Body of pancreas (tissue), 4 donors: ENCODE data around the gene SLC12A8. TPM values are rescaled to one million over a fixed set of nuclear protein-coding genes. Genes with fewer than 3 reads are reported as not detected.
A peak's percentile ranks its signal among the peaks of the same experiment; 100 is the strongest.

ENCODE experiments used
- ATAC-seq: fragments of 150-250 bp; one replicate; pipeline ENCODE4 v1.9.1; 2016
- DNase-seq, 4 donors: peaks; one replicate each; pipeline ENCODE4 v3.0.0-alpha.2; 2019
- H3K27ac ChIP-seq, 4 donors: fragments of 200-600 bp; sonication (generic); 1 replicate in 3 of 4; 2 replicates in 1 of 4; pipeline versions ENCODE4 v1.5.1 to v1.6.1; 2016 to 2019; ENCODE audit warnings: mild to moderate bottlenecking in 1 of 4, mixed read lengths in 1 of 4, moderate library complexity in 1 of 4
- H3K27me3 ChIP-seq, 2 donors: fragments of 200-600 bp; sonication (generic); one replicate each; pipeline ENCODE4 v1.6.0; 2016; ENCODE audit warnings: mild to moderate bottlenecking in 1 of 2
- H3K36me3 ChIP-seq, 2 donors: fragments of 200-600 bp; sonication (generic); replicated peaks in 1 of 2; 2 replicates each; pipeline ENCODE4 v1.5.1; 2016; ENCODE audit warnings: low read depth in 2 of 2; ENCODE audit not compliant: insufficient read depth in 1 of 2
- H3K4me1 ChIP-seq: fragments of 200-600 bp; sonication (generic); one replicate; pipeline ENCODE4 v1.6.0; 2016
- H3K4me3 ChIP-seq, 2 donors: fragments of 200-600 bp; sonication (generic); 1 replicate in 1 of 2; 2 replicates in 1 of 2; pipeline ENCODE4 v1.5.1; 2016 to 2019
- H3K9me3 ChIP-seq, 3 donors: fragments of 200-600 bp; sonication (generic); 1 replicate in 2 of 3; 2 replicates in 1 of 3; pipeline ENCODE4 v1.5.1; 2016
- POLR2A ChIP-seq, 3 donors: fragments of 450-650 bp; IDR thresholded peaks; one replicate each; pipeline ENCODE4 v1.6.1; 2016; ENCODE audit warnings: antibody characterized with exemption in 3 of 3, mild to moderate bottlenecking in 2 of 3
- WGBS, 2 donors: methylation state at CpG; one replicate each; pipeline ENCODE4 v1.1.5; 2017; 5-methylcytosine and 5-hydroxymethylcytosine counted together
- intact Hi-C: fragments of 100-400 bp; cut with DNase I; formaldehyde crosslinking; loops from one replicate; pipeline ENCODE4 v1.15.1; 2023
- total RNA-seq, 2 donors: library from RNA; depleted of rRNA; stranded (reverse); fragments of >200 nt; gene quantifications; one replicate each; pipeline ENCODE4 v1.1.0, GENCODE V29; 2016
- TF ChIP-seq, protein P1 (sequence below), 7 experiments: fragments of 450-650 bp in 4 of 7; fragments of 200-600 bp in 3 of 7; sonication (generic) in 3 of 7; IDR thresholded peaks; one replicate each; pipeline ENCODE4 v1.5.1; 2016 to 2019; ENCODE audit warnings: antibody characterized with exemption in 7 of 7

The SLC12A8 gene
- total RNA-seq, 2 donors from 2014 or later = 10.1 to 30.0 TPM

DNA sequence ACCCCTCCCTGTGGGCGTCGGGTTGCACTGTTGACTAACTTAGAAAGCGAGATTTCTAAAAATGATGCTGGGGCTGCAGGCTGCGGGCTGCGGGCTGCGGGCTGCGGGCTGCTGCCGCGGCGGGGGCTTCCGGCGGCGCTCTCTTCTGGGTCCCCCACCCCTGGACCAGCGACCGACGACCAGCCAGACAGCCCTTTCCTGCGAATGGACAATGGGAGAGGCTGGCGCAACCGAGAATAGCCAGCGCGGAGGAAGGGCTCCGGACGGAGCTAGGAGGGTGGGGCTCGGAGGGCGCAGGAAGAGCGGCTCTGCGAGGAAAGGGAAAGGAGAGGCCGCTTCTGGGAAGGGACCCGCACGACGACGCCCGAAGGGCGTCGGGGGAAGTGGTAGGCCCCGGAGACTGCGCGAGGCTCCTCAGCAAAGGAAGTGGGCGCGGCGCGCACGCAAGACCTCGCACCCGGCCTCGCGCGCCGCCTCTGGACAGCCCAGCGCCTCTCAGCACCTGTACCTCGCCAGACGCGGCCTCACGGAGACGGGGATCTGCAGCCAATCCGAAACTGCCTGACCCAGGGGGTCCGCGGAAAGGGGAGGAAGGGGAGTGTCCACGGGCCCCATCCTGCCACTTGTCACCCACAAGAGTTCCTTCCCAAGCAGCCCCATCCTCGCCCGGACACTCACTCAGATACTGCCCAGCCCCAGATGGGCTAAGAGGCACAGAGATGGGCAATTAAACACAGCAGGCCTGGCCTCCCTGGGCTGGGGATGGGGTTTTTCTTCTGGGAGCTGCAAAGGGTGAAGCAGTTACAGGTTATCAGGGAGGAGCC is 70.7 kb downstream of the SLC12A8 start:
- no peaks in the 10 kb centered on the region for H3K27me3 ChIP-seq
- H3K36me3 ChIP-seq = no peaks in the 10 kb centered on the region
- peak overlapping the region in 2 of 4 donors; percentile 33 to 40 for H3K27ac ChIP-seq
- WGBS, 2 donors = 37 to 69% methylated on average over 48 to 59 of the region's 61 CpGs
- TF ChIP-seq, protein P1, sequence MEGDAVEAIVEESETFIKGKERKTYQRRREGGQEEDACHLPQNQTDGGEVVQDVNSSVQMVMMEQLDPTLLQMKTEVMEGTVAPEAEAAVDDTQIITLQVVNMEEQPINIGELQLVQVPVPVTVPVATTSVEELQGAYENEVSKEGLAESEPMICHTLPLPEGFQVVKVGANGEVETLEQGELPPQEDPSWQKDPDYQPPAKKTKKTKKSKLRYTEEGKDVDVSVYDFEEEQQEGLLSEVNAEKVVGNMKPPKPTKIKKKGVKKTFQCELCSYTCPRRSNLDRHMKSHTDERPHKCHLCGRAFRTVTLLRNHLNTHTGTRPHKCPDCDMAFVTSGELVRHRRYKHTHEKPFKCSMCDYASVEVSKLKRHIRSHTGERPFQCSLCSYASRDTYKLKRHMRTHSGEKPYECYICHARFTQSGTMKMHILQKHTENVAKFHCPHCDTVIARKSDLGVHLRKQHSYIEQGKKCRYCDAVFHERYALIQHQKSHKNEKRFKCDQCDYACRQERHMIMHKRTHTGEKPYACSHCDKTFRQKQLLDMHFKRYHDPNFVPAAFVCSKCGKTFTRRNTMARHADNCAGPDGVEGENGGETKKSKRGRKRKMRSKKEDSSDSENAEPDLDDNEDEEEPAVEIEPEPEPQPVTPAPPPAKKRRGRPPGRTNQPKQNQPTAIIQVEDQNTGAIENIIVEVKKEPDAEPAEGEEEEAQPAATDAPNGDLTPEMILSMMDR (IDR thresholded peaks at IDR 0.05) = peak in 2 of 7 experiments; percentile 16 to 17
- TF ChIP-seq POLR2A (IDR thresholded peaks at IDR 0.05) = peak in 1 of 3 donors; percentile 22
- intact Hi-C loops = no loop called here
- H3K9me3 ChIP-seq = no peaks in the 10 kb centered on the region
- DNase-seq (peak; percentile 31 to 60 (median 52)), ATAC-seq (peak; percentile 72)
- H3K4me1 ChIP-seq = peaks cover 11% of the 10 kb centered on the region
- H3K4me3 ChIP-seq = no peak overlapping the region

DNA sequence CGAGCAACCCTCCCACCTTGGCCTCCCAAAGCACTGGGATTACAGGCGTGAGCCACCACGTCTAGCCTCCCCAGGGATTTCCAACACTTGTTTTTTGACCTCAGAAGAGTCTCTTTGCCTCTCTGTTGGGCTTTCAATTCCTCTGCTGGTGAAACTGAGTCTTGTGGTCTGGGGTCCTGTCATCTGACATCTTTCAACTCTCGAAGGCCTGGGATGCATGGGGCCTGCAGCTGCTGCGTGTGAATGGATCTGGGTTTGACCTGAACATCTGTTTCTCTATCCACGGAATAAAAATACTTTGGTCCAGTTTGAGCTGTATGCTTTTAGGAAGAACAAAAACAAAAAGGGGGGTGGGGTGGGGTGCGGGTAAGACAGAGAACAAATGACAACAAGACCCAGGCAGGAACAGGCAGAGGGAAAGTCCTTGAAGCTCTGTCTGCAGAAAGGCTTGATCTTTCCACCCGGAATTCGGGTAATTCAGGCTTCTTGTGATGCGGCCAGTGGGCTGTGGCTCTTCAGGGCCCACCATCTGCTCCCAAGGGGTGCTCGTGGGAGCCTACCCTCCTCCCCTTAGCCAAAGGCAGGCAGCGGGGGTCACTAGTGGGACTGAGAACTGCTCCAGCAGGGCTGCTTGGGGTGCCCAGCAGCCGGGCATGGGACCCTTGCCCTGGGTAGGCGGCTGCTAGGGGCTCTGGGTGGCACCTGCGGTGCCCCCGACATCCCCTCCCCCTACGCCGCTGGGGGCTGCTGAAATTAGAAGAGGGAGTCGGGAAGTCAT is 71.5 kb downstream of the SLC12A8 start:
- ATAC-seq (no peak), DNase-seq (no peak)
- 74 to 81% methylated on average over 10 to 19 of the region's 19 CpGs for WGBS, 2 donors
- no peak for TF ChIP-seq POLR2A (IDR thresholded peaks at IDR 0.05)
- TF ChIP-seq, protein P1 (IDR thresholded peaks at IDR 0.05) = no peak
- Histone ChIP-seq H3K4me1 (peaks cover 11% of the 10 kb centered on the region), H3K9me3 (no peaks in the 10 kb centered on the region), H3K4me3 (no peak overlapping the region), H3K36me3 (no peaks in the 10 kb centered on the region), H3K27me3 (no peaks in the 10 kb centered on the region), H3K27ac (peak overlapping the region in 2 of 4 donors; percentile 33 to 40)
- intact Hi-C loops = no loop called here

DNA sequence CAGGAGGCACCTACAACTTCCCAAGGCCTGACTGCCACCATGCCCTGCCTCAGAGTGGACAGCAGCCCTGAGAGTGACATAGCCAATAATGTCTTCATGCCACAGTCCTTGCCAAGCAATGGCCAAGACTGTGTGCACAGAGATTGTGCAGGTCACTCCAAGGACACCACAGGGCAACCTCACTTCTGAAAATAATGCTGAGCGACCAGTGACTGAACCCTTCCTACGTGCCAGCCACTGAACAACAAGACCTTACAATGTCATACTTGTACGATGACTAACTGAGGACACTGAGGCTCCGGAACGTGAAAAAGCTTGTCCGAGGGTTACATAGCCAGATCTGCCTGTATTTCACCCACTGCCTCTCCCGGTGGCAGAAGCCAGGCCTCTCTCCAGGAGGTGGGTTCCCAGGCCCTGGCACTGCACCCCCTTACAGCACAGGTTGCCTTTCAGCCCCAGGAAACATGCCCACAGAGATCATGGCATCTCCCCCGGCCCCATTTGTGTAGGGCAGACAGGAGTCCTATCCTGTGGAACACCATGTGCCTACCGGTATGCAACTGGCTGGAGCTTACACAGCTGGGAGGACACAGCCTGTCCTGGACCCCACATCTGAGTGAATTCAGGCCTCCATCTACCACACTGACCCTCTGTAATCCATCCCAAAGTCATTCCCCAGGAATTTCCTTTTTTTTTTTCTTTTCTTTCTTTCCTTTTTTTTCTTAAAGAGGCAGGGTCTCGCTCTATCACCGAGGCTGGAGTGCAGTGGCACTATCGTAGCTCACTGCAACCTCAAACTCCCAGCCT is 72.3 kb downstream of the SLC12A8 start:
- no peak for DNase-seq
- Histone ChIP-seq H3K27me3 (no peaks in the 10 kb centered on the region), H3K4me1 (peaks cover 11% of the 10 kb centered on the region), H3K9me3 (no peaks in the 10 kb centered on the region), H3K27ac (no peak overlapping the region), H3K4me3 (no peak overlapping the region), H3K36me3 (no peaks in the 10 kb centered on the region)
- TF ChIP-seq, protein P1 (IDR thresholded peaks at IDR 0.05) = no peak
- no peak for TF ChIP-seq POLR2A (IDR thresholded peaks at IDR 0.05)
- 94 to 97% methylated on average over 10 to 11 of the region's 12 CpGs for WGBS, 2 donors
- ATAC-seq = no peak
- intact Hi-C loops = no loop called here

DNA sequence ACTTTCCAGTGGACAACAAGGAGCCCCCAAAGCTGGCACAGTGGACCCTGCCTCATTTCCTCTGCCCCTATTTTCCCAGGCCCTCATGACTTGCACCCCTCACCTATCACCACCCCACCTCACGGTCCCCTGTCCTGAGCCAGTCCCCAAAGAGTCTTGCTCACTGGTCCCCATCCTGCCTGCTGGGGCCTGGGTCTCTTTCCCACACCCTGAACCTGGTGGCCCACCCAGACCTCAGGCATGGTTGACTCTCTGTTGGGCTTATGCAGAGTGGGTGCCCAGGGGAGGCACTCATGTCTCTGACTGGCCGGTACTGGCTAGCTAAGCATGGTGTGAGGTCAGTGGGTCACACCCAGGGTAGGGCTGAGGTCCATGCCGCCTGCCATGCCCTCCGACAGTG is 73.2 kb downstream of the SLC12A8 start:
- H3K27ac ChIP-seq = no peak overlapping the region
- no peak for DNase-seq
- intact Hi-C loops = no loop called here
- TF ChIP-seq, protein P1 (IDR thresholded peaks at IDR 0.05) = no peak
- TF ChIP-seq POLR2A (IDR thresholded peaks at IDR 0.05) = no peak
- WGBS, 2 donors = 91 to 93% methylated on average over 1 to 4 of the region's 4 CpGs
- no peaks in the 10 kb centered on the region for H3K27me3 ChIP-seq
- no peak for ATAC-seq
- H3K9me3 ChIP-seq = no peaks in the 10 kb centered on the region
- H3K4me1 ChIP-seq = peaks cover 11% of the 10 kb centered on the region
- no peaks in the 10 kb centered on the region for H3K36me3 ChIP-seq
- no peak overlapping the region for H3K4me3 ChIP-seq
